HG02678 (cell line): ENCODE results near the gene BTNL8.
"Not testable (repeated sequence)": the region's sequence is repeated elsewhere in the genome, so short reads cannot be mapped to it uniquely, and the experiment has no call there.

Experiments
- ATAC-seq: cut with Tn5 transposase; IDR thresholded peaks from one replicate; pipeline ENCODE4 v1.9.1; 2021; ENCODE audit warnings: mild to moderate bottlenecking, moderate library complexity; ENCODE audit not compliant: unreplicated experiment

BTNL8 gene

DNA sequence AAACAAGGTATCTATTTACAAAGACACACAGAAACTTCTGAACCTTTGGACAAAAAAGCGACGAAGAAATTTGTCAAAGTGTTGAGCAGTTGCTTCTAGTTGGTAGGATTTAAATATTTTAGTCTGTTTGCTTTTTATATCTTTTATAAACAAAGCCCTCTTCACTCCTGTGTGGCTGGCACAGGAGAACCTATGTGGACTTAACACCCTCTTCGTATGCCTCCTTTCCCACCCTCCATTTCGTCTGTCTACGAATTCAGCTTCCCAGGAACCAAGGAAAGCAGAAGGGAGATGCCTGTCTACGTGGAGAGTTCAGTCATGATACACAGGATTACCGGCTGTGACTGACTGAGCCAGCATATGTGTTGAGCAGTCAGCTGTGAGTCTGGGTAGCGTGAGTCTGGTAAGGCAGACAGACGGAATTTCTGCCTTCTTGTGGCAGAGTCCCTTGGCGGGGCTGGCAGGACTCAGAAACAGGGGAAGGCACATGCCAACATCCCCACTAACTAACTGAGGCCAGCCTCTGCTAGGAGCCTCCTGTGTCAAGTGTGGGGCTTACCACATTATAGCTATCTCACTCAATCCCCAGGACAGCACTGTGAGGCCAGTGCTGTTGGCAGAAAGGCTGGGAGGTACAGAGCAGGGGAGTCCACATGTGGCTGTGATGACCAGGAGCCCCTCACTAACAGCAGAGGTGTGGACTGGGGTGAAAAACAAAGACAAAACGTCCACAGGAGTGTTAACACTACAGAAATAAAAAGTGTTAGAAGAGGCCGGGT lies 24.0 kb upstream of the BTNL8 start:
- ATAC-seq, result no peak

DNA sequence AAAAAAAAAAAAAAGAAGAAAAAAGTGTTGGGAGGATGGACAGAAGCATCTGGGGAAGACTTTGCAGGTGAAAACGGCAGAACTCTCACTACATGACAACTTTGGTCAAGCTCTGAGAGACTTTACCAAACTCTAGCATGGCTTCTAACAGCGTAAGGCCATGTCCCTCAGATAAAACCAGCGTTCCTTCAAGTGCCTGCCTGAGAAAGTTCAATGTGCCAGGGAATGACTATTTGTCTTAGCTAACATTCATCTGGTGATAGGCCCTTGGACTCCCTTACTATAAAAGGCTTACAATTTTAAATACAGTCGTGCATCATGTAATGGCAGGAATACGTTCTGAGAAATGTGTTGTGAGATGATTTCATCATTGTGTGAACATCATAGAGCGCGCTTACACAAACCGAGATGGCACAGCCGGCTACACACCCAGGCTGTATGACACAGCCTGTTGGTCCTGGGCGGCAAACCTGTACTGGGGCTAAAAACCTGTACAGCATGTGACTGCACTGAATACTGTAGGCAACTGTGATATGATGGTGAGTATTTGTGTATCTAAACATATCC lies 23.0 kb upstream of the BTNL8 start:
- no peak for ATAC-seq

DNA sequence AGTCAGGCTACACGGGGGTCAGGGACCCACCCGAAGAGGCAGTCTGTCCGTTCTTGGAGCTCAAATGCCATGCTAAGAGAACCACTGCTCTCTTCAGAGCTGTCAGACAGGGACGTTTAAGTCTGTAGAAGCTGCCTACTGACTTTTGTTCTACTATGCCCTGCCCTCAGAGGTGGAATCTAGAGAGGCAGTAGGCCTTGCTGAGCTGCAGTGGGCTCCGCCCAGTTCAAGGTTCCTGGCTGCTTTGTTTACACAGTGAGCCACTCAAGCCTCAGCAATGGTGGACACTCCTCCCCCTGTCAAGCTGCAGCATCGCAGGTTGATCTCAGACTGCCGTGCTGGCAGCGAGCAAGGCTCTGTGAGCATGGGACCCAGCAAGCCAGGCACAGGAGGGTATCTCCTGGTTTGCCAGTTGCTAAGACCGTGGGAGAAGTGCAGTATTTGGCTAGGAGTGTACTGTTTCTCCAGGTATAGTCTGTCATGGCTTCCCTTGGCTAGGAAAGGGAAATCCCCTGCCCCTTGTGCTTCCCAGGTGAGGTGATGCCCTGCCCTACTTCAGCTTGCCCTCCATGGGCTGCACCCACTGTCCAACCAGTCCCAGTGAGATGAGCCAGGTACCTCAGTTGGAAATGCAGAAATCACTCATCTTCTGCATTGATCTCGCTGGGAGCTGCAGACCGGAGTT lies 13.0 kb upstream of the BTNL8 start:
- not testable (repeated sequence) for ATAC-seq

DNA sequence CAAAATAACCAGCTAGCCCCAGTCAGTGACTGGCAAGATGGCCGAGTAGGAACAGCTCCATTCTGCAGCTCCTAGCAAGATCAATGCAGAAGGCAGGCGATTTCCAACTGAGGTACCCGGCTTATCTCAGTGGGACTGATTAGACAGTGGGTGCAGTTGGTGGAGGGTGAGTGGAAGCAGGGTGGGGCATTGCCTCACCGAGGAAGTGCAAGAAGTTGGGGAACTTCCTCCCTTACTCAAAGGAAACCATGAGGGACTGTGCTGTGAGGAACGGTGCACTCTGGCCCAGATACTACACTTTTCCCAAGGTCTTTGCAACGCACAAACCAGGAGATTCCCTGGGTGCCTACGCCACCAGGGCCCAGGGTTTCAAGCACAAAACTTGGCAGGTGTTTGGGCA lies 9.6 kb upstream of the BTNL8 start:
- ATAC-seq, result no peak

DNA sequence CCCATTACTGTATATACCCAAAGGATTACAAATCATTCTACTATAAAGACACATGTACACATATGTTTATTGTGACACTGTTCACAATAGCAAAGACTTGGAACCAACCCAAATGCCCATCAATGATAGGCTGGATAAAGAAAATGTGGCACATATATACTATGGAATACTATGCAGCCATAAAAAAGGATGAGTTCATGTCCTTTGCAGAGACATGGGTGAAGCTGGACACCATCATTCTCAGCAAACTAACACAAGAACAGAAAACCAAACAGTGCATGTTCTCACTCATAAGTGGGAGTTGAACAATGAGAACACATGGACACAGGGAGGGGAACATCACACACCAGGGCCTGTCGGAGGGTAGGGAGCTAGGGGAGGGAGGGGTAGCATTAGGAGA lies 3.6 kb upstream of the BTNL8 start:
- ATAC-seq, result not testable (repeated sequence)

DNA sequence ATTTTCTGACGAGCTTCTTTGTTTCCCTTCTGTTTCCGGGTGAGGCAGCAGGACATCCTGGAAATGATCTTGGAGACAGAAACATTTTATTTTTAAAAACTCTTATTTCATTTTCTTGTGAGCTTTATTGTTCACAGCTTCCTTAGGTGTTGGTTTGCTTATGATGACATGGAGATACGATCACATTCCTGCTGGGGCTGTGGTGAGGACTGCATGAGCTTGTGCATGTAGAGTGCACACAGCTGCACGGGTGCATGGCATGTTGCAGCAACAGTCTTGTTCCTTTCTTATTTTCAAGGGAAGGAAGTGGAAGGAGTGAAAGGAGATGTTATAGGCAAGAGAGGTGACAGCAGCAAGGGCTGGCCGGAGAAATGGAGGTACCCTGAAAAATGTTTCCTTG lies 1.2 kb downstream of the BTNL8 start:
- no peak for ATAC-seq

DNA sequence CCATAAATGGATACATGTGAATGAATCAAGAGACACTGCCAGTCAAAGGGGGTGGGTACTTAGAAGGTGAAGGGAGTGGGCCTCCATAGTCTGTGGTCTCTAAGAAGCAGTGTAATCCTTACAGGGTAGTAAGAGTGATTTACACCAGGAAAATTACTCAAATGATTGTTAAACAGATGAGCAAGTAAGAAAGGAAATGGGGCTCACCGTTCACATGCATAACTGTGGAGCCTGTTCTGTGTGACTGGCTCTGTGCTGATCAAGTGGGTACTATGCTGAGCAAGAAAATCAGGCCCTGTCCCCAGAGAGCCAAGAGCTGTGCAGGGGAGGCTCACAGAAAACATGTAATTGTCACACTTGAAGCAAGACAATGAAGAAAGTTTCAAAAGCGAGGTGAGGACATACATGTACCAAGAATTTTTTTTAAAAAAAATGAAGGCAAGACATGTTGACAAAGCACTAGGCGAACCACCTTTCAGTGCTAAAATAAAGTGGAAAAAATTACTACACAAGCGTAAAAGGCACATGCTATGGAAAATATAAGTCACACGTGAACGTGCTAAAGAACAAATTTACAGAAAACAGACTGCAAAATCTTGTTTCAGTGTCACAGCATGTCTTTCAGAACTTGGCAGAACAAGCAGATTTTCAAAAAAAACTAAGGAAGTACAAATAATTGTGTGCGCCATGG lies 2.5 kb downstream of the BTNL8 start:
- no peak for ATAC-seq

DNA sequence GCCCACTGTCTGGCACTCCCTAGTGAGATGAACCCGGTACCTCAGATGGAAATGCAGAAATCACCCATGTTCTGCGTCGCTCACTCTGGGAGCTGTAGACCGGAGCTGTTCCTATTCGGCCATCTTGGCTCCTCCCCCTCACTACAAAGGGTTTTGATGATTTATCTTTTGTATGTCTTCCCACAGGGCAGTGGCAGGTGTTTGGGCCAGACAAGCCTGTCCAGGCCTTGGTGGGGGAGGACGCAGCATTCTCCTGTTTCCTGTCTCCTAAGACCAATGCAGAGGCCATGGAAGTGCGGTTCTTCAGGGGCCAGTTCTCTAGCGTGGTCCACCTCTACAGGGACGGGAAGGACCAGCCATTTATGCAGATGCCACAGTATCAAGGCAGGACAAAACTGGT lies 9.4 kb downstream of the BTNL8 start:
- ATAC-seq, result no peak

DNA sequence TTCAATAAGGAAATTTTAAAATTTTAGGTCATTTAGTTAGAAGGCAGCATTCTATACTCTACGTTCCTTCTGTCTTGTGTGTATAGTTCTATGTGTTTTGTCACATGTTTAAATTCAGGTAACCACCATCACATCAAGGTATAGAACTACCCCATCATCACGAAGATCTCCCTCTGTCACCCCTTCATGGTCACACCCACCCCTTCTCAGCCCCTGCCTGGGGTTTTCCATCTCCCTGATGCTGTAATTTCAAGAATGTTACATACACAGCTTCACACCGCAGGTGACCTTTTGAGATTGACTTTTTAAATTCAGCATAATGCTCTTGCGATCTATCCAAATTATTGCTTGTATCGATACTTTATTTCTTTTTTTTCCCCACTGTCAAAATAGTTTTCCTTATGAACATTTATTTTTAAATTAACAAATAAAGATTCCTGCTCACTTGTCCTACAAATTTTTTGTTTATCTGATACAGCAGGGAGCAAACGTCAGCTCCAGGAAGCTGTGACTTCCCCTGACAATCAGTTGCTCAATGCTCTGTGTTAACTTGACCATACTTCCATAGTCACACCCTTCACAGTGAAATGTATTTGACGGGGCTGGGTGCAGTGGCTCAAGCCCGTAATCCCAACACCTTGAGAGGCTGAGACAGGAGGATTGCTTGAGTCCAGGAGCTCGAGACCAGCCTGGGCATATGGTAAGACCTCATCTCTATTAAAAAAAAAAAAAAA lies 10.2 kb downstream of the BTNL8 start:
- no peak for ATAC-seq

DNA sequence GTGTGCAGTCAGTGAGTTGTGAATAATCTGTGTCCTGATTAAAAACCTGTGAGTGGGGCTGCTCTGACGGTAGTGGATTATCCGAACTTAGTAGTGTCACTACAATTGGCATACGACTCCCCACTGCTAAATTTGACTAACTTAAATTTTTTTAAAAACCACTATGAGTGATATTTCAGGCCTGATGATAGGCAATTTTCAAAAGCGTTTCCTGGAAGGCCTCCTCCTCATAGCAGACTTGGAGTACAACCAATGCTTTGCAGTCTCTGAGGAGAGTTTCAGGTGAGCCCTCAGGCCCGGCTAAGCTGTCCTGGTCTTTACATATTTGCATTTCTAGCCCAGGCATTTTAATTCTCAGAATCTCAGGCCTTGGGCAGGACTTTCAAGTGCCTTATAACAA lies 10.8 kb downstream of the BTNL8 start:
- no peak for ATAC-seq

DNA sequence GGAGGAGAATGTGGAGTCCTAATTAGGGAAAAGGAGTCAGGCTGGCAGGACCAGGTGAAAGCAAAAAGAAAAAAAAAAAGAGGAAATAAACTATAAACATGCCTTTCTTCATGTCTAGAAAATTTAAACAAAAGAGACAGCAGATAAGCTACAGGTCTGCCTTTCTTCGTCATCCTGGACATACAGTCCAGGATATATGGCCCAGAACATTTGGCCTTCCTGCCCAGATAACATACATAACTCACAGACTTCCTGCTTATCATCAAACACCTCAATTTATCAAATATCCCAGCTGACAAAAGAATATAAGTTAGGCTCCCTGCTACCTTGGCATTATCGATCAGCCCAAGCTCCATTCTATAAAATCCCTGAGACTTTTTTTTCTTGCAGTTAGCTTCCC lies 11.2 kb downstream of the BTNL8 start:
- ATAC-seq, result no peak

DNA sequence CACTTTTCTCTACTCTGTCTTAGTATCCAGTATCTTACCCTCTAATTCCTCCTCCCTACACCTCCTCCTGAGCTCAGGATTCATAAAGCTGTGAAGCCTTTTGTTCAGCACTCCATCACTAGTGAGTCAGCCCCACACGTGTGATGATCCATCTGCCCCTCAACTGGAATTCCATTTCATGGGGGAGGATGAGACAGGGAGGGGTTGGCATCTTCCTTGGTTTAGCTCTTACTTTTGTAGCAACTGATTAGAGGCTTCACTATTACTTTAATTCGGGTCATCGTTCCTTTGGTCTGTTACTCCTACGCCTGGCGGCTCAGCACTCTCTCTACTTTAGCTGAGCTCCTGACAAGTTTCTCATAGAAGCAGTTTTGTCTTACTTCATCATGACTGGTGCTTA lies 11.8 kb downstream of the BTNL8 start:
- no peak for ATAC-seq

DNA sequence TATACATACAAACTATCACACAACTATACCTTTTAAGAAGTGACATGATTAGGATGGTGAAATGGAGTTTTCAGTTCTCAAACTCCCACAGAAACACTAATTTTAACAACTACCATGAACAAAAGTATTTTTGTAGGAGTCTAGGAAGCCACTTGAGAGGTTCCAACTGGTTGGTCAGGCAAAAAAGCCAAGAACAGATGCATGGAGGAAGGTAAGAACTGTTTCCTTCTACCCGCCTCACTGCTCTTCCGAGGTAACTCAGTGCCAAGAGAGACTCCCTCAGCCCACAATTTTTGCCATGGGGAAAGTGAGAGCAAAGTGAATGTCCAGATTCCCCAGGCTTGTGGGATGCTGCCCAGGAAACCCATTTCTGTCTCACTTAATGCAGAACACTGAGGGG lies 15.7 kb downstream of the BTNL8 start:
- no peak for ATAC-seq

DNA sequence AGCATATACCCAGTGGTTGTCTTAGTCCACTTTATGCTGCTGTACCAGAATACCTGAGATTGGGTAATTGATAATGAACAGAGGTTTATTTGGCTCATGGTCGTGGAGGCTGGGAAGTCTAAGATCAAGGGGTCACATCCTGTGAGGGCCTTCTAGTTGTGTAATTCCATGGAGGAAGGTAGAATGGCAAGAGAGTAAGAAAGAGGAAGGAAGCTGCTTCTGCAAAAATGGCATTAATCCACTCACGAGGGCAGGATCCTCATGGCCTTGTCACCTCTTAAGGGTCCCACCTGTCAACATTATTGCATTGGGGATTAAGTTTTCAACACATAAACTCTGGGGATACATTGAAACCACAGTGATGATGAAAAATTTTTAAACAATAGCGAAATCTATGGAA lies 17.0 kb downstream of the BTNL8 start:
- no peak for ATAC-seq

DNA sequence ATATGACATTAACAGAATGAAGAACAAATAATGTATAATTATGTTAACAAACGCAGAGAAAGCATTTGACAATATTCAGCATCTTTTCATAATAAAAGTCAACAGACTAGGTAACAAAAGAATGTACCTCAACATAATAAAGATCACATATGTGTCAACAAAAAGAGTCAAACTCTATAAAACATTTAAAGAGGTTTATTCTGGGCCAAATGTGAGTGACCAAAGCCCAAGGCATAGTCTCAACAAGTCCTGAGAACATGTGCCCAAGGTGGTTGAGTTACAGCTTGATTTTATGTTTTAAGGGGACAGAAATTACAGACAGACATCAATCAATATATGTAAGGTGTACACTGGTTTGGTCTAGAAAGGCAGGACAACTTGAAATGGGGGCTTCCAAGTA lies 19.4 kb downstream of the BTNL8 start:
- no peak for ATAC-seq

DNA sequence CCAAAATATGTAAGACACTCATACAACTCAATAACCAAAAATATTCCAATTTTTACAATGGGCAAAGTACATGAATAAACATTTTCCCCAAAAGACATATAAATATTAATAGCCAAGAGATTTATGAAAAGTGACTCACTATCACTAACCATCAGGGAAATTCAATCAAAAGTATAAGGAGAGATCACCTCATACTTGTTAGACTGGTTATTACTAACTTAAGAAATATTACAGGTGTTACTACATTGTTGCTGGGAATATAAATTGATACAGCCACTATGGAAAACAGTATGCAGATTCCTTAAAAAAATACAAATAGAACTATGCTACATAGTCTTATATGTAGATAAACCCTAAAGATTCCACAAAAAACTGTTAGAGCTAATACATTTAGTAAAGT lies 21.8 kb downstream of the BTNL8 start:
- no peak for ATAC-seq

DNA sequence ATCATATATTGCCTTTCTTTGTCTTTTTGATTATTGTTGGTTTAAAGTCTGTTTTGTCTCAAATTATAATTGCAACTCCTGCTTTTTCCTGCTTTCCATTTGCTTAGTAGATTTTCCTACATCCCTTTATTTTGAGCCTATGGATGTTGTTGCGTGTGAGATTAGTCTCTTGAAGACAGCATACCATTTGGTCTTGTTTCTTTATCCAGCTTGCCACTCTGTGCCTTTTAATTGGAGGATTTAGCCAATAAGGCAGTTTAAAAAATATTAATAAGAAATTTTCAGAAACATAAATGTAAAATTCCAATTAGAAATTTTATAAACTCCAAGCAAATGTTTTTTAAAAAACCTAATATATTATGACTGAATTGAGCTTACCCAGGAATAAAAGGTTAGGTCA lies 24.0 kb downstream of the BTNL8 start:
- no peak for ATAC-seq

DNA sequence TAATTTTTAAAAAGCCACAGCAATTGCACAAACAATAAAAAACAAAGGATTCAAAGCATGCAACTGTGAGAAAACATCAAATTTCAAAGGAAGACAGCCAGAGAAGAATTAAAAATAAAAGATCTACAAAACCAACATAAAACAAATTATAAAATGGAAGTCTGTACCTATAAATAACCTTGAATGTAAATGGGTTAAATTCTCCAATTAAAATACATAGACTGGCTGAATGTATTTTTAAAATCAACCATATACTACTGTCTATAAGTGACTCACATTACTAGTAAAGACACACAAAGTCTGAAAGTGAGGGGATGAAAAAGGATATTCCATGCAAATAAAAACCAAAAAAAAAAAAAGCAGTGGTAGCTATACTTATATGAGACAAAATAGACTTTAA lies 33.7 kb downstream of the BTNL8 start:
- no peak for ATAC-seq

DNA sequence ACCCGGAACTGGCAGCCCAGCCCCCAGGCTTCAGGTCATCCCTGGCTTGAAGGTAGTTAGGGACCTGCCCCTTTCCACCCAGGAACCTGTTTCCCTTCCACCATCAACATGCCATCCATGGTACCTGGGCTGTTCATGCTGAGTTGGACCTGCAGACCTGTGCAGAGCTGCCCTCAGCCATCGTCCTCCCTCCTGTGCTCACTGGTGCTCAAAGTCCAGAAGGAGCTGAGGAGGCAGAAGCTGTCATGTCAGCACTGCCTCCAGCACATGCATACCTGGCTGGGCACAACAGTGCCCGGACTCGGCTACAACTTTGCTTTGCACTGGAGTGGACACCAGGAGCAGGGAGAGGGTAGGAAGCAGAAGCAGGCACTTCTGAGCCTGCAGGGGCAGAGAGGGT lies 36.2 kb downstream of the BTNL8 start:
- no peak for ATAC-seq

DNA sequence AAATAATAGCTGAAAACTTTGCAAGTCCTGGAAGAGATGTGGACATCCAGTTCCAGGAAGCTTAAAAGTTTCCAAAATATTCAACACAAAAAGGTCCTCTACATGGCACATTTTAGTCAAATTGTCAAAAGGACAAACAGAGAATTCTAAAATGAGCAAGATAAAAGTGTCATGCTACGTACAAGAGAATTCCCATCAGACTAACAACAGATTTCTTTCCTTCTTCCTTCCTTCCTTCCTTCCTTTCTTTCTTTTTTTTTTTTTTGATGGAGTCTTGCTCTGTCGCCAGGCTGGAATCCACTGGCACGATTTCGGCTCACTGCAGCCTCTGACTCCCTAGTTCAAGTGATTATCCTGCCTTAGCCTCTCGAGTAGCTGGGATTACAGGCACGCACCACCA lies 39.3 kb downstream of the BTNL8 start:
- ATAC-seq, result no peak

DNA sequence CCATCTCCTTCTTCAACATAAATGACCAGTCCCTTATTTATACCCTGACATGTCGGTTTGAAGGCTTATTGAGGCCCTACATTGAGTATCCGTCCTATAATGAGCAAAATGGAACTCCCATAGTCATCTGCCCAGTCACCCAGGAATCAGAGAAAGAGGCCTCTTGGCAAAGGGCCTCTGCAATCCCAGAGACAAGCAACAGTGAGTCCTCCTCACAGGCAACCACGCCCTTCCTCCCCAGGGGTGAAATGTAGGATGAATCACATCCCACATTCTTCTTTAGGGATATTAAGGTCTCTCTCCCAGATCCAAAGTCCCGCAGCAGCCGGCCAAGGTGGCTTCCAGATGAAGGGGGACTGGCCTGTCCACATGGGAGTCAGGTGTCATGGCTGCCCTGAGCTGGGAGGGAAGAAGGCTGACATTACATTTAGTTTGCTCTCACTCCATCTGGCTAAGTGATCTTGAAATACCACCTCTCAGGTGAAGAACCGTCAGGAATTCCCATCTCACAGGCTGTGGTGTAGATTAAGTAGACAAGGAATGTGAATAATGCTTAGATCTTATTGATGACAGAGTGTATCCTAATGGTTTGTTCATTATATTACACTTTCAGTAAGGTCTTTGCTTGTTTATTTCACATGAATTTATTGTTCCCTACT lies 51.5 kb downstream of the BTNL8 start:
- ATAC-seq, result no peak
